GM12878 (cell line): ENCODE measurements around the gene FPGS. TPM values are rescaled to one million over a fixed set of nuclear protein-coding genes. Genes with fewer than 3 reads are reported as not detected.

Experiments used
- ATAC-seq: fragments of 200-7000 bp; cut with Tn5 transposase; 3 replicates; pipeline ENCODE4 v1.9.1; 2020; ENCODE audit warnings: mild to moderate bottlenecking, moderate library complexity
- BruUV-seq: library from RNA; stranded (reverse); fragments of 400-500 nt; replicated peaks from 2 replicates; lab custom pipeline; 2021; lab: Mats Ljungman, UMichigan
- CTCF ChIA-PET: fragments of 300-600 bp; sonication (Branson Sonifier 250); formaldehyde crosslinking; extraction: SDS; loops from one replicate; lab custom pipeline; 2021; ENCODE audit warnings: inconsistent platforms; lab: Yijun Ruan, JAX
- POLR2A ChIA-PET: fragments of 350-600 bp; formaldehyde crosslinking; extraction: SDS; loops from one replicate; lab custom pipeline; 2021; ENCODE audit warnings: inconsistent platforms; lab: Charles Lee
- RAD21 ChIA-PET: fragments of 300-600 bp; sonication (Branson Sonifier 250); formaldehyde crosslinking; loops from one replicate; lab custom pipeline; 2023; ENCODE audit warnings: antibody characterized with exemption; ENCODE audit not compliant: unreplicated experiment; lab: Charles Lee
- SMC1A ChIA-PET: fragments of 300-600 bp; sonication (Branson Sonifier 250); formaldehyde crosslinking; loops from one replicate; lab custom pipeline; 2023; ENCODE audit not compliant: unreplicated experiment, uncharacterized antibody; lab: Charles Lee
- DNase-seq: peaks from one replicate; pipeline ENCODE4 v3.0.0-alpha.2; 2011; ENCODE audit warnings: low read depth, low spot score
- FAIRE-seq: peaks from 3 replicates; lab custom pipeline; 2011; peaks lifted over from hg19 to GRCh38; lab: Jason Lieb, UNC
- H2AFZ ChIP-seq: 2 replicates; pipeline ENCODE4 v1.6.0; 2011; ENCODE audit warnings: low read depth, low read length, control low read depth; ENCODE audit not compliant: control insufficient read depth
- H3K27ac ChIP-seq: 2 replicates; pipeline ENCODE4 v1.5.1; 2011; ENCODE audit warnings: control low read depth; ENCODE audit not compliant: control insufficient read depth, insufficient read depth
- H3K27me3 ChIP-seq, 2 experiments: replicated peaks in 1 of 2; 2 replicates each; pipeline versions ENCODE4 v1.6.0 to v1.6.1; 2011; ENCODE audit warnings: low read length in 1 of 2; ENCODE audit not compliant: control insufficient read depth in 2 of 2, insufficient read depth in 2 of 2
- H3K36me3 ChIP-seq, 2 experiments: 2 replicates each; pipeline ENCODE4 v1.5.1; 2011; ENCODE audit warnings: low read length in 1 of 2; ENCODE audit not compliant: control insufficient read depth in 2 of 2, insufficient read depth in 2 of 2
- H3K4me1 ChIP-seq: 2 replicates; pipeline ENCODE4 v1.6.1; 2011; ENCODE audit warnings: mild to moderate bottlenecking, low read length, moderate library complexity, mixed read lengths; ENCODE audit not compliant: control insufficient read depth, insufficient read depth
- H3K4me2 ChIP-seq: 2 replicates; pipeline ENCODE4 v1.6.0; 2011; ENCODE audit warnings: control low read depth; ENCODE audit not compliant: control insufficient read depth, insufficient read depth
- H3K4me3 ChIP-seq: fragments of 200-600 bp; sonication (generic); 2 replicates; pipeline ENCODE4 v1.5.1; 2016
- H3K79me2 ChIP-seq: 2 replicates; pipeline ENCODE4 v1.6.0; 2011; ENCODE audit warnings: low read length; ENCODE audit not compliant: control insufficient read depth, insufficient read depth
- H3K9ac ChIP-seq: 2 replicates; pipeline ENCODE4 v1.8.0; 2011; ENCODE audit warnings: low read length, control low read depth, mixed read lengths; ENCODE audit not compliant: control insufficient read depth, insufficient read depth
- H3K9me3 ChIP-seq: replicated peaks from 3 replicates; pipeline ENCODE4 v1.5.1; 2011; ENCODE audit warnings: mild to moderate bottlenecking, low read length; ENCODE audit not compliant: control insufficient read depth, insufficient read depth
- H4K20me1 ChIP-seq: 2 replicates; pipeline ENCODE4 v1.6.0; 2011; ENCODE audit not compliant: control insufficient read depth, insufficient read depth
- CBX3 ChIP-seq: fragments of 200-600 bp; sonication (generic); IDR thresholded peaks from 2 replicates; pipeline ENCODE4 v1.6.1; 2016; ENCODE audit warnings: low read depth, borderline replicate concordance
- CBX5 ChIP-seq: sonication (generic); IDR thresholded peaks from 2 replicates; pipeline ENCODE4 v1.6.1; 2016; ENCODE audit warnings: low read depth, moderate library complexity, mild to moderate bottlenecking, inconsistent platforms
- CREB1 ChIP-seq: IDR thresholded peaks from 2 replicates; pipeline ENCODE4 v1.6.1; 2012; ENCODE audit warnings: low read depth, mild to moderate bottlenecking, inconsistent platforms
- CUX1 ChIP-seq: IDR thresholded peaks from 2 replicates; pipeline ENCODE4 v1.6.1; 2012; ENCODE audit warnings: improper control_type of control experiment, low read depth, low read length; ENCODE audit not compliant: insufficient replicate concordance
- E4F1 ChIP-seq: fragments of 450-650 bp; IDR thresholded peaks from 2 replicates; pipeline ENCODE4 v1.6.1; 2018; ENCODE audit warnings: borderline replicate concordance, mild to moderate bottlenecking; ENCODE audit not compliant: partially characterized antibody
- ETV6 ChIP-seq, 2 experiments: fragments of 450-650 bp in 1 of 2; IDR thresholded peaks in 1 of 2; conservative IDR thresholded peaks in 1 of 2; 2 replicates each; pipeline ENCODE4 v1.6.1; 2014; ENCODE audit warnings: antibody characterized with exemption in 1 of 2, borderline replicate concordance in 1 of 2, low read depth in 1 of 2, mild to moderate bottlenecking in 1 of 2, moderate library complexity in 1 of 2
- FOXK2 ChIP-seq: fragments of 450-650 bp; IDR thresholded peaks from 2 replicates; pipeline ENCODE4 v1.6.1; 2017; ENCODE audit warnings: mild to moderate bottlenecking, moderate library complexity
- PKNOX1 ChIP-seq: fragments of 450-650 bp; IDR thresholded peaks from 2 replicates; pipeline ENCODE4 v1.6.1; 2016; ENCODE audit warnings: mild to moderate bottlenecking
- POLR2AphosphoS2 ChIP-seq: IDR thresholded peaks from 2 replicates; pipeline ENCODE4 v1.6.1; 2011; ENCODE audit warnings: low read depth, mild to moderate bottlenecking, low read length, improper control_type of control experiment, moderate library complexity
- SMAD1 ChIP-seq: fragments of 450-650 bp; IDR thresholded peaks from 2 replicates; pipeline ENCODE4 v1.6.1; 2018; ENCODE audit warnings: mild to moderate bottlenecking, low read depth; ENCODE audit not compliant: partially characterized antibody
- SREBF1 ChIP-seq: IDR thresholded peaks from 2 replicates; pipeline ENCODE4 v1.6.1; 2012; ENCODE audit warnings: mild to moderate bottlenecking, low read length
- ZZZ3 ChIP-seq: IDR thresholded peaks from 2 replicates; pipeline ENCODE4 v1.6.1; 2011; ENCODE audit warnings: low read depth; ENCODE audit not compliant: control insufficient read depth, insufficient read length
- whole genome bisulfite sequencing: methylation state at CpG from one replicate; pipeline ENCODE4 v1.1.6; 2016; ENCODE audit warnings: low lambda C conversion rate; ENCODE audit not compliant: insufficient replicate concordance, insufficient coverage; ENCODE audit errors: missing lambda C conversion rate; 5-methylcytosine and 5-hydroxymethylcytosine counted together
- in situ Hi-C: fragments of 300-500 bp; cut with MboI; formaldehyde crosslinking; loops from 9 replicates; pipeline ENCODE4 v1.14.3; 2018; ENCODE audit warnings: mixed read lengths
- intact Hi-C: fragments of 100-400 bp; cut with micrococcal nuclease; formaldehyde crosslinking; loops from one replicate; pipeline ENCODE4 v1.14.2; 2022; ENCODE audit not compliant: unreplicated experiment
- polyA plus RNA-seq, 11 experiments: library from polyadenylated mRNA; depleted of rRNA in 4 of 11; unstranded in 6 of 11; stranded (reverse) in 5 of 11; fragments of >200 nt; fragmentation: Nextera tagmentation in 4 of 11; fragmentation: Illumina TruSeq in 1 of 11; extraction: Ambion mirVana in 4 of 11; extraction: Trizol in 1 of 11; gene quantifications; 1 replicate in 1 of 11; 2 replicates in 10 of 11; pipeline versions ENCODE4 v1.2.1 to v1.2.3, GENCODE V29; 2011 to 2016; ENCODE audit warnings: inconsistent platforms in 2 of 11, missing spikeins in 2 of 11, low read depth in 1 of 11
- total RNA-seq, 4 experiments: library from RNA; depleted of rRNA in 3 of 4; stranded (reverse); fragments of >200 nt in 3 of 4; fragmentation: Illumina TruSeq in 1 of 4; extraction: Trizol in 1 of 4; gene quantifications; 2 replicates each; pipeline versions ENCODE4 v1.2.1 to v1.2.3, GENCODE V29; 2013 to 2021

FPGS gene
- total and polyA plus RNA-seq, 10 of the 15 experiments (the other 5 are each of a cell fraction or from before 2014, with no cell fraction given): 1.2 to 127 (median 80.4) TPM

GRCh38 chr9:127829205-127829906 lies 26.7 kb downstream of the FPGS start (continued):
- TF ChIP-seq CBX5: no peak
- TF ChIP-seq ETV6 (conservative IDR thresholded peaks at IDR 0.05 in 1 of 2, IDR thresholded peaks at IDR 0.05 in 1 of 2; ENCODE audit: borderline replicate concordance in 1 of 2, low read depth in 1 of 2): no peak
- TF ChIP-seq POLR2AphosphoS2: no peak
- no peak for TF ChIP-seq CBX3
- TF ChIP-seq CUX1: no peak

- no peak overlapping the region for H3K27ac ChIP-seq
- in situ Hi-C loops: no loop called here
- 37% methylated on average over 7 of the region's 7 CpGs for WGBS
- H3K36me3 ChIP-seq: no peaks in the 10 kb centered on the region
- ATAC-seq (no peak), FAIRE-seq (no peak), DNase-seq (no peak)
- ChIA-PET SMC1A (no interaction called here), POLR2A (interaction anchor here (0.7 kb wide), 1 partner anchor 384 kb away, joined by 8 read pairs; no protein-coding TSS in a partner anchor), CTCF (interaction anchor here (0.7 kb wide), 1 partner anchor 89 kb away, joined by 4 read pairs; no protein-coding TSS in a partner anchor), RAD21 (no interaction called here)
- H2AFZ ChIP-seq: no peak overlapping the region
- no peaks in the 10 kb centered on the region for H3K9me3 ChIP-seq
- H3K27me3 ChIP-seq: no peaks in the 10 kb centered on the region
- H3K79me2 ChIP-seq: no peaks in the 10 kb centered on the region
- no peak overlapping the region for H3K4me3 ChIP-seq
- H4K20me1 ChIP-seq: no peaks in the 10 kb centered on the region
- H3K4me2 ChIP-seq: no peak overlapping the region
- H3K9ac ChIP-seq: no peak overlapping the region
- H3K4me1 ChIP-seq: no peaks in the 10 kb centered on the region; the same call in 1 of the 2 replicates
- no TSS peak for BruUV-seq
- intact Hi-C loops: no loop called here
- TF ChIP-seq CREB1: no peak
- TF ChIP-seq SREBF1: no peak
- TF ChIP-seq ZZZ3: no peak
- no peak for TF ChIP-seq SMAD1
- TF ChIP-seq PKNOX1: no peak
- no peak for TF ChIP-seq E4F1
- no peak for TF ChIP-seq FOXK2
Measured at GRCh38 chr9:127832248-127832647, 29.6 kb downstream of the FPGS start.
